Esophagus squamous epithelium (tissue), 5 donors: ENCODE measurements around the gene KCNJ6. TPM values are rescaled to one million over a fixed set of nuclear protein-coding genes. Genes with fewer than 3 reads are reported as not detected.

ENCODE experiments used
- DNase-seq: peaks from one replicate; lab custom pipeline; 2025; lab: John Stamatoyannopoulos, UW
- H3K27ac ChIP-seq, 4 donors: fragments of 200-600 bp; sonication (generic); one replicate each; pipeline ENCODE4 v1.5.1; 2016 to 2019; ENCODE audit warnings: mild to moderate bottlenecking in 1 of 4
- H3K27me3 ChIP-seq, 4 donors: fragments of 200-600 bp; sonication (generic); 1 replicate in 3 of 4; 2 replicates in 1 of 4; pipeline versions ENCODE4 v1.5.1 to v1.6.0; 2017 to 2021; ENCODE audit warnings: antibody characterized with exemption in 1 of 4
- H3K36me3 ChIP-seq, 3 donors: fragments of 200-600 bp; sonication (generic); one replicate each; pipeline ENCODE4 v1.5.1; 2016 to 2019
- H3K4me1 ChIP-seq, 3 donors: fragments of 200-600 bp; sonication (generic); one replicate each; pipeline ENCODE4 v1.5.1; 2017 to 2019
- H3K4me3 ChIP-seq, 4 donors: fragments of 200-600 bp; sonication (generic); 1 replicate in 3 of 4; 2 replicates in 1 of 4; pipeline ENCODE4 v1.5.1; 2016 to 2019; ENCODE audit warnings: mild to moderate bottlenecking in 2 of 4, moderate library complexity in 1 of 4
- H3K9me3 ChIP-seq, 3 donors: fragments of 200-600 bp; sonication (generic); one replicate each; pipeline ENCODE4 v1.5.1; 2016 to 2019
- CTCF ChIP-seq, 6 experiments: fragments of 450-650 bp in 4 of 6; fragments of 200-600 bp in 2 of 6; sonication (generic) in 2 of 6; IDR thresholded peaks; one replicate each; pipeline ENCODE4 v1.5.1; 2016 to 2019; ENCODE audit warnings: antibody characterized with exemption in 6 of 6, mild to moderate bottlenecking in 4 of 6, moderate library complexity in 4 of 6
- POLR2A ChIP-seq, 4 donors: fragments of 450-650 bp; IDR thresholded peaks; one replicate each; pipeline ENCODE4 v1.6.1; 2017; ENCODE audit warnings: antibody characterized with exemption in 4 of 4, mild to moderate bottlenecking in 4 of 4, moderate library complexity in 3 of 4
- WGBS, 2 donors: methylation state at CpG; one replicate each; pipeline ENCODE4 v1.1.5; 2018; 5-methylcytosine and 5-hydroxymethylcytosine counted together
- intact Hi-C: fragments of 100-400 bp; cut with DNase I; formaldehyde crosslinking; loops from one replicate; pipeline ENCODE4 v1.15.0; 2022
- total RNA-seq, 4 donors: library from RNA; depleted of rRNA; stranded (reverse); fragments of >200 nt; gene quantifications; one replicate each; pipeline ENCODE4 v1.1.0, GENCODE V29; 2016
- donor health status: DM: yes; HTN: yes; CAD: no.

KCNJ6 gene
- total RNA-seq, 4 donors from 2014 or later: not detected

GRCh38 chr21:37865156-37865555 lies 51.1 kb downstream of the KCNJ6 start:
- no peak for TF ChIP-seq CTCF (IDR thresholded peaks at IDR 0.05)
- TF ChIP-seq POLR2A (IDR thresholded peaks at IDR 0.05): no peak
- DNase-seq: no peak
- H3K9me3 ChIP-seq: no peaks in the 10 kb centered on the region
- H3K27ac ChIP-seq: no peak overlapping the region
- H3K27me3 ChIP-seq: no peaks in the 10 kb centered on the region
- no peaks in the 10 kb centered on the region for H3K36me3 ChIP-seq
- intact Hi-C loops: no loop called here
- H3K4me1 ChIP-seq: peaks cover 0 to 4% (median 0%) of the 10 kb centered on the region in 3 donors
- WGBS, 2 donors: 57% methylated on average over 5 of the region's 5 CpGs
- H3K4me3 ChIP-seq: no peak overlapping the region

DNA sequence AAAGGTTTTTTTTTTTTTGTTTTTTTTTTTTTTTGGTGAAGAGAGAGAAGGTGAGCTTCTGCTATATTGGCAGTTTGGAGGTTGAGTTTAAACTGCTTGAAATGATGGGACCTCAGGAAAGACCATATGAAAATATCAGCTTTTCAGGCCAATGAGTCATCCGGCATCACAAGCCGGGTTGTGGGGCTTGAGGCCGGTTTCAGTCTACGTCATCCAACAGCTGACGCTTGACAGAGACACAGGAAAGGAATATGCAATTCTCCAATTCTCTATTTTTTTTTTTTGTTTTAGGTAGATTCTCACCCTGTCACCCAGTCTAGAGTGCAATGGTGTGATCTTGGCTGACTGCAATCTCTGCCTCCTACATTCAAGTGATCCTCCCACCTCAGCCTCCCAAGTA lies 52.4 kb downstream of the KCNJ6 start:
- no peaks in the 10 kb centered on the region for H3K27me3 ChIP-seq
- H3K4me3 ChIP-seq: no peak overlapping the region
- DNase-seq: no peak

GRCh38 chr21:37862536-37862935 lies 53.7 kb downstream of the KCNJ6 start:
- H3K4me3 ChIP-seq: no peak overlapping the region
- H3K9me3 ChIP-seq: no peaks in the 10 kb centered on the region
- no peak for DNase-seq
- H3K27ac ChIP-seq: no peak overlapping the region
- TF ChIP-seq POLR2A (IDR thresholded peaks at IDR 0.05): no peak
- TF ChIP-seq CTCF (IDR thresholded peaks at IDR 0.05): no peak
- H3K27me3 ChIP-seq: no peaks in the 10 kb centered on the region
- intact Hi-C loops: no loop called here
- no peaks in the 10 kb centered on the region for H3K36me3 ChIP-seq
- 31 to 39% methylated on average over 2 of the region's 2 CpGs for WGBS, 2 donors
- H3K4me1 ChIP-seq: peaks cover 0 to 4% (median 0%) of the 10 kb centered on the region in 3 donors

More for the DNA sequence above, 52.4 kb downstream of the KCNJ6 start:
- Histone ChIP-seq H3K36me3 (no peaks in the 10 kb centered on the region), H3K27ac (no peak overlapping the region), H3K9me3 (no peaks in the 10 kb centered on the region), H3K4me1 (peaks cover 0 to 4% (median 0%) of the 10 kb centered on the region in 3 donors)
- no peak for TF ChIP-seq CTCF (IDR thresholded peaks at IDR 0.05)
- no peak for TF ChIP-seq POLR2A (IDR thresholded peaks at IDR 0.05)
- intact Hi-C loops: no loop called here
- WGBS, 2 donors: 68% methylated on average over 5 of the region's 5 CpGs

DNA sequence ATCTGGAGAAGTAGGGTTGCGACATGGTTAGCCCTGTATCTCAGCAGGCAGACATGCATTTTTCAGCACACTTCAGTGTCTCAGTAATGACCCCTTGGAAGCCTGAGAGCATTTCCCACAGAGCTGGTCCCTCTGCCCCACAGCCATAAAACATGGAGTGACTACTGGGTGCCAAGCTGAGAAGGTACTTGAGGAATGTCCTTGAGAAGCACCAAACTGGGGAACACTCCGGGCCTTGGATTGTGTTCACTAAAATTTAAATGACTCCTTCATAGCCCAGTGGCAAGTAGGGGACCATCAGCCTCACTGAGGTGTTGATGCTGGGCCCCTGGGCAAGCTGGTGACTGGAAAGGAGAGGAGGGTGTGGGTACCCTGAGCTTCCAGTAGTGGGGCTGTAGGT lies 54.7 kb downstream of the KCNJ6 start:
- DNase-seq: no peak

DNA sequence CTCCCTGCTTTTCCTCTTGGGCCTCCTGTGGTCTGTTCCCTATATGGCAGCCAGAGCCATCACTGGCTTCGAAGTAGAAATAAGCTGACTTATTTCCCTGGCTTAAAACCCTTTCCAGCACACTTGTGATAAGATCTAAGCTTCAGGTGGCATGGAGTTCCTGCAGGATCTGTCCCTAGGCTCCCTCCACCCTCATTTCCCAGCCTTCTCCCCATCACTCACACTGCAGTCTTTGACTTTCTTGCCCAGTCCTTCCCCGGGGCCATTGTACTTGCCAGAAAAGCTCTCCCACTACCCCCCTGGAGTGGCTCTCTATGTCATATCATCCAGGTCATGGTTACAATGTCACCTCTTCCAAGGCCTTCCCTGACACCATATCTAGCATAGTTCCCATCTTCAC lies 55.8 kb downstream of the KCNJ6 start:
- H3K9me3 ChIP-seq: no peaks in the 10 kb centered on the region
- H3K27me3 ChIP-seq: peaks cover 0 to 7% (median 0%) of the 10 kb centered on the region in 4 donors
- H3K4me3 ChIP-seq: no peak overlapping the region
- intact Hi-C loops: no loop called here
- WGBS, 2 donors: 55 to 92% methylated on average over 2 of the region's 2 CpGs
- H3K36me3 ChIP-seq: no peaks in the 10 kb centered on the region
- H3K4me1 ChIP-seq: no peaks in the 10 kb centered on the region
- TF ChIP-seq POLR2A (IDR thresholded peaks at IDR 0.05) (no peak), CTCF (IDR thresholded peaks at IDR 0.05) (no peak)
- DNase-seq: no peak
- no peak overlapping the region for H3K27ac ChIP-seq

More for the DNA sequence above, 54.7 kb downstream of the KCNJ6 start:
- Histone ChIP-seq H3K36me3 (no peaks in the 10 kb centered on the region), H3K4me3 (no peak overlapping the region), H3K27me3 (no peaks in the 10 kb centered on the region), H3K27ac (no peak overlapping the region), H3K4me1 (peaks cover 0 to 4% (median 0%) of the 10 kb centered on the region in 3 donors), H3K9me3 (no peaks in the 10 kb centered on the region)
- intact Hi-C loops: no loop called here
- WGBS, 2 donors: 80 to 93% methylated on average over 1 to 2 of the region's 2 CpGs
- TF ChIP-seq POLR2A (IDR thresholded peaks at IDR 0.05) (no peak), CTCF (IDR thresholded peaks at IDR 0.05) (no peak)
